Renal pelvis (tissue), 4 donors: ENCODE measurements around the gene ZNF618. TPM values are rescaled to one million over a fixed set of nuclear protein-coding genes. Genes with fewer than 3 reads are reported as not detected.

Experiments
- DNase-seq: peaks from one replicate; pipeline ENCODE4 v3.0.0-alpha.2; 2013
- polyA plus RNA-seq, 3 donors: library from polyadenylated mRNA; unstranded; fragments of 120-200 nt; gene quantifications; one replicate each; pipeline ENCODE4 v1.2.1, GENCODE V29; 2013; ENCODE audit not compliant: insufficient read length in 3 of 3

Gene ZNF618
- polyA plus RNA-seq, 3 donors = 42.3 to 48.8 (median 45.8) TPM

GRCh38 chr9:113956901-113957300 lies 80.8 kb downstream of the ZNF618 start:
- no peak for DNase-seq

GRCh38 chr9:113957351-113957750 lies 81.2 kb downstream of the ZNF618 start:
- DNase-seq = no peak

- DNase-seq = peak; percentile 87
Measured at GRCh38 chr9:113957821-113958341, 81.8 kb downstream of the ZNF618 start.

GRCh38 chr9:113958556-113958955 lies 82.4 kb downstream of the ZNF618 start:
- no peak for DNase-seq

- no peak for DNase-seq
Measured at GRCh38 chr9:113960768-113961167, 84.7 kb downstream of the ZNF618 start.

GRCh38 chr9:113962396-113962795 lies 86.3 kb downstream of the ZNF618 start:
- DNase-seq = no peak

- DNase-seq = no peak
Measured at GRCh38 chr9:113963017-113963620, 87.0 kb downstream of the ZNF618 start.

GRCh38 chr9:113963696-113964494 lies 87.8 kb downstream of the ZNF618 start:
- DNase-seq = peak; percentile 55

GRCh38 chr9:113964495-113965170 lies 88.5 kb downstream of the ZNF618 start:
- DNase-seq = peak; percentile 54

GRCh38 chr9:113966394-113966793 lies 90.3 kb downstream of the ZNF618 start:
- DNase-seq = no peak

- DNase-seq = no peak
Measured at GRCh38 chr9:113967380-113967779, 91.3 kb downstream of the ZNF618 start.

GRCh38 chr9:113969343-113969742 lies 93.2 kb downstream of the ZNF618 start:
- DNase-seq = no peak

GRCh38 chr9:113973226-113973625 lies 97.1 kb downstream of the ZNF618 start:
- no peak for DNase-seq

- DNase-seq = no peak
Measured at GRCh38 chr9:113973963-113974413, 97.9 kb downstream of the ZNF618 start.

- no peak for DNase-seq
Measured at GRCh38 chr9:113976915-113977314, 100.8 kb downstream of the ZNF618 start.

GRCh38 chr9:113978725-113979342 lies 102.7 kb downstream of the ZNF618 start:
- DNase-seq = no peak

GRCh38 chr9:113979343-113980127 lies 103.4 kb downstream of the ZNF618 start:
- no peak for DNase-seq

- no peak for DNase-seq
Measured at GRCh38 chr9:113984639-113985380, 108.7 kb downstream of the ZNF618 start.

- DNase-seq = no peak
Measured at GRCh38 chr9:113985968-113986585, 110.0 kb downstream of the ZNF618 start.

- DNase-seq = no peak
Measured at GRCh38 chr9:113986931-113987330, 110.8 kb downstream of the ZNF618 start.
